ENCODE data around the gene MAGI1. TPM values are rescaled to one million over a fixed set of nuclear protein-coding genes. Genes with fewer than 3 reads are reported as not detected.

MAGI1 gene
- polyA plus RNA-seq, 1 donor = 32.7 TPM

DNA sequence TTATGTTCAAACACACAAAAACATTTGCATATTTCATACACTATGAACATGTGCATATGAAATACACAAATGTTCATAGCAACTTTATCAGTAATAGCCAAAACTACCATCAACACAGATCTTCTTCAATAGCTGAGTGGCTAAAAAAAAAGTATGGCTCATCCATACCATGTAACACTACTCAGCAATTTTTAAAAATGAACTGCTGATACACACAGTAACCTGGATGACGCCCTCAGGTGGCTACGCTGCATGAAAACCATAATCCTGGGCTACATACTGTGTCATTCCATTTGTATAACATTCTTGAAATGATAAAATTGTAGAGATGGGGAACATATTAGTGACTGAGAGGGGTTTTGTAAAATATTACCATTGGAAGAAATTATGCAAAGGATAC lies 243.6 kb downstream of the MAGI1 start:
- no peak for DNase-seq

DNA sequence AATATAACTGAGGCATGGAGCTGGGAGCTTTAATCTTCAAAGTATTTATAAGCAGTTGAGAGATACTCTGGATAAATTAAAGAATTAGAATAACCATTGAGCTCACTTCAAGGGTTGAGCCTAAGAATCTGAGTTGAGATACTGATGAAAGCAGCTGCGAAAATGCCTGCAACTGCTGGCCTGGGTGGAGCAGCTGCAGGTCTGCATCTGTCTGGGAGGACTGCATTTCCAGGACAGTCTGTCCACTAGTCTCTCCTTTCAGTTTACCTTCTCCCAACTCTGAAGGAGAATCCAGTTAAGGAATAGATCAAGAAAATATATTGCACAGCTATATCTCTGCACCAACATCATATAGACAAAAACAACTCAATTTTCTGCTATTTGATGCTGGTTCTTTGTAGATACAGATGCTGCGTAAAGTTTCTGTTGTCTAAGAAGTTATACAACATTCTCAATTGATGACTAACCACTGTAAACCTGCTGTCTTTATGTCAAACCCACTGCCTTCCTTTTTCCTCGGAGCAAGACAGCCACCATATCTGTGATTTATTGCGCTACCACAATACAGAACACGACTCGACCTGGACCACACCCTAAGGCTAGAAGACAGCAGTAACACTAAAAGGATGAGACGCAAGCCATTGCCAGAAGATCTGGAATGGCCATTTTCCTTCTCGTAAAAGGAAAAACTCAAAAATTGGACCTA lies 245.1 kb downstream of the MAGI1 start:
- no peak for DNase-seq

DNA sequence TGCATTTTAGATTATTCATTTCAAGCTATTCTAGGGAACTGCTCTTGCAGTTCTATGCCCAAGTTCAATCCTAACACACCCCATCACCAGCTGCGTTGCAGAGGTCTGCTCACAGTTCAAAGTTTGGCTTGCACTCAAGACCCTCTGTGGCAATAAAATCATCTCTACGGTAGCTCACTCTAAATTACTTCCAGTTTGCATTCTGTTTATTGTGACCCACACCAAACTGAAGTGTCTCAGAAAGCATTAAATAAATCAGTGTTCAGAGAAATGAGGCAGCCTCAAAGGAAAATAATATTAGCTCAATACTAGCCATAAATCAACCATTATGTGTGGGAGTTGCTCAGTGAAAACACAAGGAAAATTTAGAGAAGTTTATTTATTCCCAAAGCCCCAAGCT lies 250.3 kb downstream of the MAGI1 start:
- no peak for DNase-seq

DNA sequence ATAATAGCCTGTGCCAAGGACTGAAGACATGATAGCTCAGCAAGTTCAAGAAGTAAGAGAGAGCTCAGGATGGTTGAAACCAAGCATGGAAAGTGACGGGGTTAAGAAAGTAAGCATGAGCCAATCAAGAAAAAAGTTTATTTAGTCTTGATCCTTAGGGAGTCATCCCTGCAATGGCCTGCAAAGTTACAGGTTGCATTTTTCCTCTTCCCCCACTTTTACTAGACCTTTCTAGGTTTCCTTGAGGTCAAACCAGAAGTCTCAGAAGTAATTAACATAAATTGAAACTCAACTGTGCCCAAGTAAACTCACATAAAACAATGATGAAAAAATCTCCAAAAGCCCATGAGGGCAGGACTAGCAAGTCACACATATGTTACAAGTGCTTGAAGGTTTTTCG lies 250.9 kb downstream of the MAGI1 start:
- DNase-seq = no peak

DNA sequence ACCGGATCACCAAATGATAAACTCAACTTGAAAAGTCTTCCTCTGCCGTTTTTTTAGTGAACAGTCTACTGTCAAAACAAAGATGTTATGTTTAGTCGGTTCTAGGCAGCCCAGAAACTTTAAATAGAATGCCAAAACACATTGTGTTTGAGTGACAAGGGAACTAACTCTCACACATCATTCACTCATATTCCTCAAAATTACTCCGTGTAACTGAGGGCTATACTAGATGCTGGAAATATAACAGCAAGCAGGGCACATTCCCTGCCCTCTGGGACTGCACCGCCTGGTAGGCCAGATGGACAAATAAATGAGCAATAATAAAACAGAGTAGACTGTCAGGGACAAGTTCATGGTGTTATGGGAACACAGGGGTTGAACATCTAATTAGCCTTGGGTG lies 251.4 kb downstream of the MAGI1 start:
- DNase-seq = no peak

DNA sequence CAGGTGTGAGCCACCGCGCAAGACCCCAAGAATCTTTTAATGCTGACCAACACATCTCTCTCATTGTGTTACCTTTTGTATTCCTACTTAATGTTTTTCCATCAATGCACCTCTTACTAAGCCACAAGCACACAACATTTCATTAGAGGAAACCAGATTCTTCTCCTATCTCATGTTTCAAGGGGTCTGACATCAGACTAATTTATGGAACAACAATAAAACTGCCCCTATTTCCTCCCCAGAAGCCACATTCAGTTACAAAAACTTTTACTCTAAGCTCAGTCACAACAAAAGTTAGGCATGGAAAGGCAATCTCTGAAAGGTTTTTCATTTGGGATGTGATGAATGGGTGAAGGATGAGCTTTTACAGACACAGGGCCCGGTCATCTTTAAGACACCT lies 251.8 kb downstream of the MAGI1 start:
- peak; percentile 72 for DNase-seq

DNA sequence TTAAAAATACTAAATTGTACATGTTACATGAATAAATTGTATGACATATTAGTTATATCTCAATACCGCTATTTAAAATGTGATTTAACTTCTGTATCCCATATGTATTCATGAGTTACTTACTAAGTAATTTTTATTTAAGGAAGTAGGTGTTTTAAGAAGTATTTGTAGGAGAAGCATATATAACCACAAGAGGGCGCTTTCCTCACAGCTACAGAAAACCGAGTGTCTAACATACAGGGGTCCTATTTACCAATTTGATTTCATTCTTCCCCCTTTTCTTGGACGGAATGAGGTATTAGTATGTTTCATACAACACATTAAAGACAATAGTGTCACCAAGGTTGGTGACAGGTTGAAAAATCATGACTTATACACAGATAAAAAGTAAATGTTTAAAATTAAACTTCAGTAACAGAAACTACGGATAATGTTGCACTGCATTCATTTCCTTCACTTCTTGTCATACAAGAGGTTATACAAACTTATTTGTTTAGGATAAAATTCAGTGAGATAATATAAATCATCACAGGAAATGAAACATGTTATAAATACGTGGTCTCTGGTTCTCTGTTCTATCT lies 253.6 kb downstream of the MAGI1 start:
- DNase-seq = peak; percentile 73

DNA sequence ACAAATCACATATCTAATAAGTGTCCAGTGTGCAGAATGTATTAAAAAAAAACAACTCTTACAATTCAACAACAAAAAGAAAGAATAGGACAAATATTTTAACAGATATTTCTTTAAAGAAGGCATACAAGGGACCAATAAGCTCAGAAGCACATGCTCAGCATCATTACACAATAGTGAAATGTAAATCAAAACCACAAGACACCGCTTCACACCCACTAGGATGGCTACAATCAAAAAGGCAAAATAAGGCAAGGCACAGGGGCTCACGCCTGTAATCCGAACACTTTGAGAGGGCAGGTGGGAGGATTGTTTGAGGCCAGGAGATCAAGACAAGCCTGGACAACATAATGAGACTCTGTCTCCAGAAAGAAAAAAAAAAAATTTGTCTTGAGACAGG lies 255.6 kb downstream of the MAGI1 start:
- DNase-seq = no peak

DNA sequence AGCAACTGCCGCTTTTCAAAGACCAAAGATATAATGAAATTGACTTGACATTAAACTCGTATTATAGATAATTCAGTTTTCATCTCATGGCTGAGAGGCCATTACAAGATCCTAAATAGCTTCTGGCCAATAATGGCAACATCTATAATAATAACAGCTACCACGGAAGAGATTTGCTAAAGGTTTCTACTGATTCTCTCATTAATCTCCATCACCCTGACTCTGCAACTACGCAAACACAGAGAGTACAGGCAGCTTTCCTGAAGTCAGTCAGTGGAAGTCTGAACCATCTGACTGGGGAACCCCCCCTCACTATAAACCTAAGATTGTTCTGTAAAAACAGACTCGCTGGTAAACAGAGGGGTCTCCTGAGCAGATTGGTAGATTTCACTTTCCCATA lies 257.1 kb downstream of the MAGI1 start:
- DNase-seq = no peak

DNA sequence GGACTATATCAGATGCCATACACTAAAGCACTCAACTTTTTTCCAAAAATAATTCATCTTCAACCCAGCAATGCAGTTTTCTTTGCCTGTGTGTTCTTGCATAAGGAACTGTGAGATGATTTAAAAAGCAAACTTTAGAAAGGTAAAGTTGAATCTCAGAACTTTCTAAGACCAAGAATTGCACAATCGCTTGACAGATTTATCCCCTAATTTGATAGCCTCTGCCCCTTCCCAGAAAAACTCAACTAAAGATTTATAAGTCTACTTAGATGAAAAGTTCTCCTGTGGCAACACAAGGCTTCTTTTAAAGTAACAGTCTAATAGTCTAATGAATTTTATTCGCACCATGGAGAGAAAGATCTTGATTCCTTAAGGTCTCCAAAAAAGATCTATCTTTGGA lies 259.3 kb downstream of the MAGI1 start:
- DNase-seq = peak; percentile 49

DNA sequence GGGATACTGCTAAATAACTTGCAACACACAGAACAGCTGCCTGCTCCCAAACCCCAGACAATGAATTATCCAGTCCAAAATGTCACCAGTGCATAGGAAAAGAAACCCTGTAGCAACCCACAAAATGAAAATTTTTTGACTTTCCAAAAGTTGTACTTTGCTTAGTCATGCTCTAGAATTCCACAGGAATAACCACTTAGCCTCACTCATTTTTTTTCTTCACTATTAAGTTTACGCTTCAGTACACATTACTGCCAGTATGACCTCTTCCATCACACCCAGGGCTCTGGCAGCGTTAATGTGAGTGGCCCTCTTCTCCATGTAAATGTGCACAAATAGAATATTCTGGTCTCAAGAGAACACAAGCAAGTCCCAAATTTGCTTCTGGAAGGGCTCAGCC lies 259.8 kb downstream of the MAGI1 start:
- DNase-seq = peak; percentile 51

DNA sequence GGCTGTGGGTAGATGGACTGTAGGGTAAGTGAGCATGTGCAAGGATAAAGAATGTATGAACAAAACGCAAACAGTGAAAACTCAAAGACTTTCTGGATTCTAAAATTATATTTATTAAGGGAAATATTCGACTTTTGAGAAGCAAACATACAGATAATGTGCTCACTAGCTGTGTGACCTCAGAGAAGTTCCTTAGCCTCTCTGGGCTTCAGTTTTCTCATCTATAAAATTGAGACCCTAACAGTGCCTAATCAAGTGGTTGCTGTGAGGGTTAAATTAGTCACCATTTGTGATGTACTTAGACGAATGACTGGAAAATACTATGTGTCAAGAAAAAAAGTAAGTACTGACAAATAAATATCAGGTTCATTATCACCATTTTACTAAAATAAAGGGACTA lies 261.7 kb downstream of the MAGI1 start:
- DNase-seq = no peak

DNA sequence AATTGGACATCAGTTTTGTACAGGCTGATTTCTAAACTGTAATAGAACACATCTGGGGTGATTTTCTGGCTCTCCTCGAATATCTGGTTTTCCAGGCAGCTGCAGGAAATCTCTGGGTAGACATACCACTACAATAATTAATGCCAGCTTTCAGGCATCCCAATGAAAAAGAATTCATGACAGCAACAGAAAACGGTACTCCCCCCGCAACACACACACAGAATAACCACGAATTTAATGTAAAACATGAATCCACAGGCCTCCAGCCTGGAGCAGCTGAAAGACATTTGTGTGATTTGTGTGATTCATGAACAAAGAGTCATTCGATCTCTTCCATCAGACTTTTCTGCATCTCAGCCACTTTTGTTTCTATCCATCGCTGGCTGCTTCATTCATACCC lies 262.2 kb downstream of the MAGI1 start:
- no peak for DNase-seq

DNA sequence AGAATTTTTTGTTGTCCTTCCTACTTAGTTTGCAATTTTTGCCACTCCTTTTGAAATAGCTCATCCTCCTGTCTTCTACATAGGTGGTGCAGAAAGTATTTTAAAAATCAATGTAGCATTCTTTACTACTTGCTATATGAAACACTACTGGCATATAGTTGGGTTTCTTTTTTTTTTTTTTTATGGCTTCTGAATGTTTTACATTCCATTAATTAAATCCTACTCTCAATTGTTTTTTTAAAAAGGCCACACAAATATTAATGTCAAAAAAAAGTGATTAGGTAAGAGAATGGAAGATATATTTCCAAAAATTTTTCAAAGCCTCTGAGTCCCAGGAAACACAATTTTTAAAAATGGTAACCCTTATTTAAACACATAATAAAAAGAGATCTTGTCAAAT lies 262.6 kb downstream of the MAGI1 start:
- no peak for DNase-seq

DNA sequence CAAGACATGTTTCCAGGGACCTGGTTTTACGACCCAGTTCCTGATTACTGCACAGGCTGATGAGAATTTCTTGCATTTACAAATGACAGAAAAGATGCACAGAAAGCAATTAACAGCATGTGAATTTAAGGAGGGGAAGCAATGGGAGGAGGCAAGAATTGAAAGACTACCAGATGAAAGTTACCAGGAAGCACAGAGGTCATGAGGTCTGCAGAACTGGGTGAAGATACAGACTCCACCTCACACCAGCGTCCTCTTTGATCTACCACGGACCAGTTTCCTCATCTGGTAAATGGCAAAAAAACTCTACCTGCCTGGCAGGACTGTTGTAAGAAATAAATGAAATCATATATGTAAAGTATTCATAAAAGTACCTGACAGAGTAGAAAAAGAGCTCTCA lies 266.0 kb downstream of the MAGI1 start:
- no peak for DNase-seq

DNA sequence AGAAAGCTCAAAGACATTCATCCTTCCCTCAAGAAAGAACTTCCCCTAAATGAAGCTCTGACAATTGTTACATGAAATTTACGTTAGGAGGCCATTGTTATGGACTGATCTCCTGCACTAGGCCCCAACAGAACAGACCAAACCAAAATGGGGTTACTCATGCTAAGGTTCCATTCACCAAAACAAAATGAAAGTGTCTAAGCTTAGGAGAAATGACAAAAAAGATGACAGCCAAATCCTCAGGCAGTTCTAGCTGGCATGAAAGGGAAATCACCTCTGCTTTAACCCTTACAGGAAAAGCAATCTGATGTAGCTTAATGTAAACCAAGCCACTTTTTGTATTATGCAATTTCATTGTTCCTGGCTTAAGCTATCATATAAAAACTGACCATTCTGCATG lies 271.2 kb downstream of the MAGI1 start:
- no peak for DNase-seq

DNA sequence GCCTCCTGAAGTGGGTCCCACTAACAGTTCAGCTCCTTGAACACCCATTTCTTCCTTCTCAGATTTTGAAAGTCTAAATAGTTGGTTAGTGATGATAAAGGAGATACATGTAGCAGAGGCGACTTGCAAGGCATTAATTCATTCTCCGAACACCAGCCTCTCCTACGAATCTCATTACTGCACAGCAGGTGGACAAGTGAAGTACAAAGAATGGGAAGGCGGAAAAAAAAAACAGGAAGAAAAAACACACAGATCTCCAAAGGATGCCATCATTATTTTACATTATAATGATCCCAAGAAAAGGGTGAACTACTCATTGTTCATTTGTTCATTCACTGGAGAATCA lies 276.5 kb downstream of the MAGI1 start:
- DNase-seq = no peak

DNA sequence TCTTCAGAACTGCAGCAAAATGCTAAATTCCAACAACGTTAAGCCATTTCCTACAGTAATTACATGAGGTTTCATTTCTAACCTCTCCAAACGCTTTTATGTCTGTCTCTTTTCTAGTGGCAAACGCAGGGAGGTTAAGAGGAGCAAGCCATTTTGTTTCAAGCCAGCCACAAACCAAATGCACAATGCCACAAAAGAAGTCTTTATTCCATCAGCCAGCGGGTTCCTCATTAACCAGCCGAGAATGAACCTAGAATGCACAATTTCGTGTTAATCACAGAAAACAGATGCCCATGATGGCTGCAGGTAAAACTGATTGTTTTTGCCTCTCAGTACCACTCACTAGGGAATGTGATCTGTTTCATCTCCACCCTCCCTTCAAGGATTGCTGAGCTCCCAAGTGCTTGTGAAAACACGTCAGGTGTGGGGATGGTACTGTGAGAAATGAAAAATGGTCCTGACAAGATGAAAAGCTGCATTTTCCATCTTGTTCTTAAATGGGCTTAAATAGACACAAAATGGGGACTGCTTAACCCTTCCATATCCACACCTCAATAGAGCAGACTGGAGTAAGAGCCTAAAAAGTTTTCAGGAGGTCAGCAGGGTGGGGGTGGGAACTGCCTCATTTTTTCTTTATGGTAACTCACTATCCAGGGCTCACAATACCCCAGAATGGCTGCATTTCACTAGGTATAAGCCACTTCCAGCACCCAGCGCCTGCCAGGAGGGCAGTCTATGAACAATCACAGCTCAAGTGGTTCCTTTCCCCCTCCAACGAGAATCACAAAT lies 277.1 kb downstream of the MAGI1 start:
- DNase-seq = peak; percentile 20

DNA sequence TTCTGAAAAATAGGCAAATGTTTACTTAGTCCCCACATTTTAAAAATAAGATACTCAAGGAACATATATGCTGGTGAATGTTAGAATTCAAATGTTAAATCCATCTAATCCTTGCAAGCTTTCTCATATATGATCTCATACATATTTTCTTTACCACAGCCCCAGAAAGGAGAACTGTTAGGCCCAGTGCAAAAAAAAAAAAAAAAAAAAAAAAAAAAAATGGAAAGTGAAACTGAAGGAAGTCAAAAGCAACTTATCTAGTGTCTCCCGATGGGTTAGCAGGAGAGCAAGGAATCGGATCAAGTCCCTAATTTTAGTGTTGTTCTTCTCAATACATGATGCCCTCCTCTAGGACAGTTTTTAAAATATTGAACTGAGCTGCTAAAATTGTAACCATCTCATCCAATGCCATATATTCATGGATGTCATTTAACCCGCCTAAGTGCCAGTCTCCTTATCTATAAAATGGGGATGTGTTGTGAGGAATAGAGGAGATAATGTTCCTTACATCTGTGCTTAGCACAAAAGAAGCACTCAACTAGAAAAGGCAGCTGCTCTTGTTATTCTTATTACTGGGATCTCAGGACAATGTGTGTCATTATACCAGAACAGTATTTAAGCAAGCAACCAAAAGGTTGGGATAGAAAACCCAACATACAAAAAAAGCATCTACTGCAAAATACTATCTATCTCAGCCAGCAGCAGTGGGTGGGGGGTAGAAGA lies 279.7 kb downstream of the MAGI1 start:
- DNase-seq = no peak

DNA sequence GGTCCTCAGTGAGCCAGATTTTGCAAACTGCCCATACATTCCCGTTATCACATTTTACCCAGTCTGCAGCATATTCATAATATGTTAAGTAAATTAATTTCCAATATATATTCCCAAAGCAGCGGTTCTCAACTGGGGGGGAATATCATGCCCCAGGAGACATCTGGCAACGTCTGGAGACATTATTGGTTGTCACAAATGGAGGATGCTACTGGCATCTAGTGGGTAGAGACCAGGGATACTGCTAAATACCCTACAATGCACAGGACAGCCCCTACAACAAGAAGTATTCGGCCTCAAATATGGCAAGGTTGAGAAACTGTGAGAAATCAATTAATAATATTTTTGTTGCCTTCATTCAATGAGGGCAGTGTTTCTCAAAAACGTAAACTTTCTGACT lies 280.3 kb downstream of the MAGI1 start:
- DNase-seq = no peak

DNA sequence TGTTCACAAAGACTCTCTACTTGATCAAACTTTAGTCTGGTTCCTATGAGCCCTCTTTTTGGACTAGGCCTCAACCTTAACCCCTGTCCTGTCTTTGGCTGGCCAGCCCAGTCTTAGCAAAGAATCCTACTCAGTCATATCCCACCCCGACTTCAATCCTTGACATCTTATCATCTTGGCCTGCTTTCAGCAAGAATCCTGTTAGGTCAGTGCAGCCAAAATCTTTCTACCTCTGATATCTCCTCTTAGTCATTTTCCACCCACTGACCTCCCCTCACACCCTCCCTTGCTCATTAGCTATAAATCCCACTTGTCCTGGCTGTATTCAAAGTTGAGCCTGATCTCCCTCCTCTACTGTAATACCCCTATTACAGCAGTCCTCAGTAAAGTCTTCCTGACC lies 286.1 kb downstream of the MAGI1 start:
- DNase-seq = no peak

DNA sequence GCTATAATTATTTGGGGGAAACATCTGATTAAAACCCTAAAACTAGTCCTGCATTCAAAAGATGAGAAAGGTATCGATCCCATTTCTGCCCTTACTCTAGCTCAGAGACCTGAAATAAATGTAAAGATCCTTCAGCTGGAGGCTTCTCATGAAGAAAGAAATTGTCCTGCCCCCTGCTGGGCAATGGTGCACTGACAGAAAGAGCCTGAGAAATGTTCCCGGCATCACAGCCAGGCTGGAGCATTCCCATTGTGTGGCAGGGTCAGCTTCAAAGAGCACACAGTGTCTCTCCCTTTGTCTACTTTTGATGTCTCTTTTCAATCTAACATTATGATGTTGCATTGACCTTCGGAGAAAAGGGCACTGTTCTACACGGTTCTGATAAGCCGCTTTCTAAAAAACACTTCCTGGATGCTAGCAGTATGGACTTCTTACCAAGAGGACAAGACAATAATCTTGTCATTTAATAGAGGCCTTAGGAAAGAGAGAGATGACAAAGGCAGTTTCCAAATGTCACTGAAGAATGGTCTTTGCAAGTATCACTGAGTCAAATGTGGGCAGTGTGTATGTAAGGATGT lies 287.5 kb downstream of the MAGI1 start:
- peak; percentile 45 for DNase-seq

DNA sequence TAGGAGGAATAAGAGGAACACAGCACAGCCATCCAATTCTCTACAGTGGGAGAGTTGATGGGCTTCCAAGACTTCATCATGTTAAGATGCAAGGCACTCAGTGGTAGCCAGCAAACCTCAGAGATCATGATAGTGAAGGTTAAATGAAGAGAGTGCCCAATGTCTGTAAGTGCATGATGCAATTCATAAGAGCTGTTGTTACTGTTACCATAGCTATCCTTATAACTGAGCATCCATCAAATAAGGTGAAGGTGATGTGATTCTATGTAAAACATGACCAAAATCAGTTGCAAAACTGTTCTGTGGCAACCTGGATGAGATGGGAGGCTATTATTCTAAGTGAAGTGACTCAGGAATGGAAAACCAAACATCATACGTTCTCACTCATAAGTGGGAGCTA lies 289.7 kb downstream of the MAGI1 start:
- no peak for DNase-seq

Measured in left kidney (tissue), 2 donors.